Stimulated activated CD8-positive, alpha-beta memory T cell treated with anti-CD3 and anti-CD28 coated beads, Interleukin-7, amount 100 ng/mL, for 24 hours (primary cell): ENCODE results near the gene ADK.
"Not testable (repeated sequence)": the region's sequence is repeated elsewhere in the genome, so short reads cannot be mapped to it uniquely, and the experiment has no call there.

Experiments used
- DNase-seq: peaks from one replicate; pipeline ENCODE4 v3.0.0-alpha.2; 2020; ENCODE audit warnings: low read depth

The ADK gene

GRCh38 chr10:74238516-74238915, 87.5 kb downstream of the ADK start:
- no peak for DNase-seq

GRCh38 chr10:74243067-74243466, 92.0 kb downstream of the ADK start:
- DNase-seq: no peak

DNA sequence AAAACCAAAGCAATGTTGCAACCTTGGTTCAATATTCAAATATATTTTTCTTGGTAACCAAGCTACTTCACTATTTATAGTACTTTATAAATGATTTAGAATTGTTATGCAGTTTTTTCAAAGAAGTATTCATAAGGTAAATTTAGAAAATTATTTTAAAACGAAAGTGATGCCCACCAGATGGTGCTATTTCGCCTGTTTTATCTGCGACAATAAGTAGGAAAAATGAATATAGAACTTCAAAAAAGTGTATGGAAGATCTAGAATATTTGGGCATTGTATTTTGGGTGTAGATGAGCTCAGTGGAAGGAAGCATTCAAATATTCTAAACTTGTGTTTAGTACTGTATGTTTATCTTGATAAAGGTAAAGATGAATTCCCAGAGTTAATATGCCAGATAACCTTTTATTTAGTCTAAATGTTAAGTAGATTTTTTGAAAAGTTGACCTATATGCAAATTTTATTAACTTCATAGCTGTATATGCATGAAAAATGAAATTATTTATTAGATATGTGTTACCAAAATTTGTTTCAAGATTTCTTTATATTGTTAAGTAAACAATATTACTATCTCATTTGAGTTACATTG, 93.2 kb downstream of the ADK start:
- no peak for DNase-seq

- DNase-seq: no peak
Measured at GRCh38 chr10:74244807-74245206, 93.8 kb downstream of the ADK start.

DNA sequence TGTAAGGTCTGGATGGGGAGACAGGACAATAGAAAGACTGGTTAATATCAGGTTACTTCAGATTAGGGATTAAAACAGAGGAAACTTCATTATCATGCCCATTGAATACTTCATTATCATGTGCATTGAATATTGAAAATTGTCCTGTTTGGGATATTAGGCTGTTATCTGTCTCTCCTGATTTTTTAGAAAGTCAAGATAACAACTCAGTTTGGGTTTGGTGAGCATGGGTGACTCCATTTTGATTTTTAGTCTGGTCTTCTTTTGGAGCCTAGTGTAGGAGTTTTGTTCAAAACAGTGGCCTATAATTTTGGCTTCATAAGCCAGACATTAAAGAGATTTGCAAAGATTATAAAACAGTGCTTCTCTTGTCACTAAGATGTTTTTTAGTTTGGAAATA, 95.5 kb downstream of the ADK start:
- no peak for DNase-seq

DNA sequence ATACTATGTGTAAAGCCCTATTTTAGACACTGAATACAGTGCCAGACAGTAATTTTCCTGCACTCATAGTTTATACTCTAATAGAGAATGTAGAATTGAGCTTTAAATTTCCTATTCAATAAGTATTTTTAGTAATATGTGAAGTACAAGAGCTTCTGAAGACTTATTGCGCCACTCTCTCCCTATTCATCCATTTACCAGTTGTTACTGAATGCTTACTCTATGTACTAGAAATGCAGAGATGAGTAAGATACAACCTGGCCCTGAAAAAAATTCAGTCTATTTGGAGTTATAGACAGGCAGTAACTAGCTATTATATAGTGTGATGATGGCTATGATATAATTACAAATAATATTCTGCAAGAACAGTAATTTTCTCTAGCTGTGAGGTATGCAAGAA, 98.8 kb downstream of the ADK start:
- DNase-seq: no peak

DNA sequence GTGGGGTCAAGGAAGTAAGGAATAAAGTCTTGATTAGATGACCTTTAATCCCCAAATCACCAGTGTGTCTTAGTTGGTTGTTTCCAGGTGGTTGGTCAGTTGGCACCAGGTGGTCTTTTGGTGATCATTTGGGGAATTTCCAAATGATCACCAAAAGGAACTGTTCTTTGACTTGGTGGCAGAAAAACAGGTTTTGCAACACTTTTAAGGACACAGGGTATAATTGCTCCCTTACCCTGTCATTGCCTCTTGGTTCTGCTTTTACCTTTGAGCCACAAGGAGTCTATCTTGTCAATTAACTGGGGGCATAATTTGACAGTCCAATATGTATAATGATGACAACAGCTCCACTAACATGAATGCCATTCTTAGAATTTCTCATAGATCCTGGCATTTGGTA, 104.2 kb downstream of the ADK start:
- no peak for DNase-seq

- no peak for DNase-seq
Measured at GRCh38 chr10:74255888-74256357, 104.9 kb downstream of the ADK start.

GRCh38 chr10:74262856-74263255, 111.8 kb downstream of the ADK start:
- no peak for DNase-seq

DNA sequence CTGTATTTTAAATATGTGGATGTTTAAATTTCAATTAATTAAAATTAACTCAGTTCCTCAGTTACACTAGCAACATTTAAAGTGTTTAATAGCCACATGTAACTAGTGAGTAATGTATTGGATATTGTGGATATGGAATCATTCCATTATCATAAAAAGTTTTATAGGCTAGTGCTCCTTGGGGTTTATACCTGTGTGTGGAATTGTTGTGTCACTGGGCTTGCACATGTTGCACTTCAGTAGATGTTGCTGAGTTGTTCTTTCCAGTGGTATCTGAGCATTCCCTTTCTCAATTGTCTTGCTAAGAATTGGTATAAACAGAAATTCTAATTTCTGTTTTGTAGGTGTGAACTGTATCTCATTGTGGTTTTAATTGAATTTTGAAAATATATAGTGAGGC, 113.0 kb downstream of the ADK start:
- no peak for DNase-seq

DNA sequence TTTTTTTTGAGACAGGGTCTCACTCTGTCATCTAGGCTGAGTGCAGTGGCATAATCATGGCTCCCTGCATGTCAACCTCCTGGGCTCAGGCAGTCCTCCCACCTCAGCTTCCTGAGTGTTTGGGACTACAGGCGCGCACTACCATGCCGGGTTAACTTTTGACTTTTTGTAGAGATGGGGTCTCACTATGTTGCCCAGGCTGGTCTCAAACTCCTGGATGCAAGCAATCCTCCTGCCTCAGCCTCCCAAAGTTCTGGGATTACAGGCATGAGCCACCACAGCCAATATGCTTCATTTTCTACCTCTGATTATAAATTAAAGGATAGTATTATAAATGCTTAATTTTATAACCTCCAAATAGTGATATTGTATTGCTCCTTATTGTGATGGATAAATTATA, 121.3 kb downstream of the ADK start:
- DNase-seq: no peak

DNA sequence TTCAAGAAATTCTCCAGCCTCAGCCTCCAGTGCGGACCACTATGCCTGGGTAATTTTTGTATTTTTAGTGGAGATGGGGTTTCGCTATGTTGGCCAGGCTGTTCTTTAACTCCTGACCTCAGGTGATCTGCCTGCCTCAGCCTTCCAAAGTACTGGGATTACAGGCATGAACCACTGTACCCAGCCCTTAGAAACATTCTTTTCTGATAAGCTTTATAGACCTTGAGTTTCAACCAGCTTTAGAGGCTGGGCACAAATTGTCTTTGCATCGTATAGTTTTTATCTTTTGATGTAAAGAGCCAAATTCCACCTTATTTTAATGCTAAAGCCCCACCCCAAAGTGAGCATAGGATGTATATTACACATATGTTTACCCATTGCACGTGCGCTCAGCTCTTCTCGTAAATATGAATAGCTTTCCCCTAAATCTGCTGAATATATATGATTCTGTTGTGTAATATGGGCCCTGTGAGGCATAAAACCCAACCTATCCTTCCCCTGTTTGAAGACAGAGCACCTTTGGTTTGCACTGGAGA, 124.8 kb downstream of the ADK start:
- DNase-seq: no peak

DNA sequence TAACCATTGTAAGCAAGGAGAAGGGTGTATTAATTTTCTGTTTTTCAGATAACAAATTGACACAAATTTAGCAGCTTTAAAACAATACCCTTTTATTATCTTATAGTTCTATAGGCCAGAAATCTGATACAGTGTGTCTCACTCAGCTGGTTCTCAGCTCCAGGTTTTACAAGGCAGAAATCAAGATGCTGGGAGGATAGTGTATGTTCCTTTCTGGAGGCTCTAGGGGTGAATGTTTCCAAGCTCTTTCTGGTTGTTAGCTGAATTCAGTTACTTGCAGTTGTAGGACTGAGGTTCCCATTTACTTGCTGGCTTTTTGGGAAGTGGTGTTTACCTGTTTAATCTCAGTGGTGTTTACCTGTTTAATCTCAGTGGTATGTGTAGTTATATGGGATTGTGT, 125.4 kb downstream of the ADK start:
- DNase-seq: no peak

GRCh38 chr10:74282151-74282847, 131.3 kb downstream of the ADK start:
- no peak for DNase-seq

DNA sequence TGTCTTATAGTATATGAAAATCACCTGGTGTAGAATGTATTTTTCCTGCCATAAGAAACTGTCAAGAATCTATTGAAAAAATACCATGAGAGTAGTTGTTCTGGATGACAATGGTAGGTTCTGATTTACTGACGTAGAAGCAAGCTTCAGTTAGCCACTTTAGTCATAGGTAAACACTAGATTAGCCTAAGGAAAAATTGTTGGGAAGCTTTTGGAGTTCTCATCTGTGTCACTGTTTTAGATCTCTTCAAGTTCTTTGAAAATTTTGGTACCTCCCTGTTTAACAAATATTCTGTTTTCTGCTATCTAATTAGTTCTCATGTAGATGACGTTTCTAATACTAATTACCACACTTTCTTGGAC, 131.8 kb downstream of the ADK start:
- no peak for DNase-seq

- DNase-seq: no peak
Measured at GRCh38 chr10:74289188-74289587, 138.2 kb downstream of the ADK start.

DNA sequence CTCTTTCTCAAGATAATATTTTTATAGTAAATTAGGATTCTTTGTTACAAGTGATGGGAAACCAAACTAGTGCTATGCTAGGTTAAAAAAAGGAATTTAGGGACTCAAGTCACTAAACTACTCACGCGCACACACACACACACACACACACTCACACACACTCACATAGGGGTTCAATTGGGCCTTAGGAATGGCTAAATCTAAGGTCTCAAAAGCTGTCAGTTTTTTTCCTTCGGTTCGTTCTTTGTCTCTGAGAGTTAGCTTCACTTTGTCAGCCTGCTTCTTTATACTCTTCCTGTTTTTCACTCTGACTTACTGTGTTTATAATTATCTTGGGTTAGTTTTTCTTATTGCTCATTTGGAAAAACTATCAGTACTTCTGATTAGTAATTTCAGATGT, 138.9 kb downstream of the ADK start:
- DNase-seq: no peak

GRCh38 chr10:74290708-74291107, 139.7 kb downstream of the ADK start:
- DNase-seq: no peak

- no peak for DNase-seq
Measured at GRCh38 chr10:74292871-74293427, 141.9 kb downstream of the ADK start.

- no peak for DNase-seq
Measured at GRCh38 chr10:74293686-74294371, 142.8 kb downstream of the ADK start.

GRCh38 chr10:74297389-74298080, 146.5 kb downstream of the ADK start:
- DNase-seq: no peak

DNA sequence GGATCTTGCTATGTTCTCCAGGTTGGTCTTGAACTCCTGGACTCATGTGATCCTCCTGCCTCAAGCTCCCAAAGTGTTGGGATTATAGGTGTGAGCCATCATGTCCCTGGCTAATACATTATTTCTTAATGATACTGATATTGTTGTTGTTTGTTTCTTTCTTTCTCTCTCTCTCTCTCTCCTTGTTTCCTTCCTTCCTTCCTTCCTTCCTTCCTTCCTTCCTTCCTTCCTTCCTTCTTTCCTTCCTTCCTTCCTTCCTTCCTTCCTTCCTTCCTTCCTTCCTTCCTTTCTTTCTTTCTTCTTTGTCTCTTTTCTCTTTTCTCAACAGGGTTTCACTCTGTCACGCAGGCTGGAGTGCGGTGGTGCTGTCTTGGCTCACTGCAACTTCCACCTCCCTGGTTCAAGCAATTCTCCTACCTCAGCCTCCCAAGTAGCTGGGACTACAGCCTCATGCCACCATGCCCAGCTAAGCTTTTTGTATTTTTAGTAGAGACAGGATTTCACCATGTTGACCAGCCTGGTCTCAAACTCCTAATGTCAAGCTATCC, 149.1 kb downstream of the ADK start:
- not testable (repeated sequence) for DNase-seq
